Thymus (tissue), 11 donors: ENCODE data around the gene ATRN. TPM values are rescaled to one million over a fixed set of nuclear protein-coding genes. Genes with fewer than 3 reads are reported as not detected.
A peak's percentile ranks its signal among the peaks of the same experiment; 100 is the strongest.
"Not testable (repeated sequence)": the region's sequence is repeated elsewhere in the genome, so short reads cannot be mapped to it uniquely, and the experiment has no call there.

Experiments used
- DNase-seq, 9 donors: peaks; one replicate each; pipeline ENCODE4 v3.0.0-alpha.2; 2013; ENCODE audit warnings: low spot score in 9 of 9, low read depth in 6 of 9, missing footprints in 1 of 9
- H3K27ac ChIP-seq, 2 donors: one replicate each; pipeline ENCODE4 v1.5.1; 2013; ENCODE audit warnings: control low read depth in 1 of 2, low read depth in 1 of 2, low read length in 1 of 2, mild to moderate bottlenecking in 1 of 2, moderate library complexity in 1 of 2
- H3K27me3 ChIP-seq, 2 donors: one replicate each; pipeline ENCODE4 v1.5.1; 2013; ENCODE audit warnings: low read length in 1 of 2; ENCODE audit not compliant: control insufficient read depth in 2 of 2, insufficient read depth in 1 of 2
- H3K36me3 ChIP-seq, 2 donors: one replicate each; pipeline ENCODE4 v1.5.1; 2013; ENCODE audit warnings: low read length in 1 of 2, mild to moderate bottlenecking in 1 of 2, moderate library complexity in 1 of 2; ENCODE audit not compliant: control insufficient read depth in 2 of 2, insufficient read depth in 2 of 2
- H3K4me1 ChIP-seq, 2 donors: one replicate each; pipeline ENCODE4 v1.5.1; 2013; ENCODE audit warnings: low read length in 2 of 2; ENCODE audit not compliant: control insufficient read depth in 2 of 2, insufficient read depth in 2 of 2
- H3K4me3 ChIP-seq, 2 donors: one replicate each; pipeline ENCODE4 v1.5.1; 2013; ENCODE audit warnings: low read length in 2 of 2, control low read depth in 1 of 2, mild to moderate bottlenecking in 1 of 2
- H3K9me3 ChIP-seq, 2 donors: one replicate each; pipeline ENCODE4 v1.5.1; 2013; ENCODE audit warnings: low read length in 1 of 2, mild to moderate bottlenecking in 1 of 2; ENCODE audit not compliant: control insufficient read depth in 2 of 2, insufficient read depth in 1 of 2
- WGBS: extraction: QIAGEN DNeasy Blood & Tissue Kit; methylation state at CpG from one replicate; pipeline ENCODE4 v1.1.7; 2013; 5-methylcytosine and 5-hydroxymethylcytosine counted together
- polyA plus RNA-seq: library from polyadenylated mRNA; stranded (reverse); fragments of 200-250 nt; gene quantifications from one replicate; pipeline ENCODE4 v1.2.3, GENCODE V29; 2013
- total RNA-seq: library from RNA; stranded (reverse); fragments of 120-200 nt; gene quantifications from one replicate; pipeline ENCODE4 v1.2.4, GENCODE V29; 2013
- donor health status: healthy.

The ATRN gene
- total and polyA plus RNA-seq, 2 donors = 4.8 to 7.4 TPM

- Histone ChIP-seq H3K9me3 (peaks cover 0 to 3% of the 10 kb centered on the region in 2 donors), H3K36me3 (no peaks in the 10 kb centered on the region), H3K27ac (no peak overlapping the region), H3K4me1 (no peaks in the 10 kb centered on the region), H3K4me3 (no peak overlapping the region), H3K27me3 (no peaks in the 10 kb centered on the region)
- DNase-seq = no peak
- WGBS = 98% methylated on average over 5 of the region's 5 CpGs
These were observed 51.3 kb downstream of the ATRN start for GRCh38 chr20:3521852-3522740.

- H3K27me3 ChIP-seq, H3K9me3 ChIP-seq, H3K27ac ChIP-seq, H3K36me3 ChIP-seq, H3K4me3 ChIP-seq, DNase-seq, H3K4me1 ChIP-seq: not testable (repeated sequence)
- 94% methylated on average over 5 of the region's 5 CpGs for WGBS
These were observed 53.9 kb downstream of the ATRN start for GRCh38 chr20:3524696-3525095.

GRCh38 chr20:3532089-3532615 lies 61.3 kb downstream of the ATRN start:
- H3K27ac ChIP-seq = no peak overlapping the region
- WGBS = 96% methylated on average over 3 of the region's 3 CpGs

GRCh38 chr20:3537733-3538132 lies 66.9 kb downstream of the ATRN start:
- DNase-seq, H3K9me3 ChIP-seq, H3K4me3 ChIP-seq, H3K36me3 ChIP-seq, H3K27me3 ChIP-seq, H3K4me1 ChIP-seq, H3K27ac ChIP-seq: not testable (repeated sequence)
- 96% methylated on average over 1 of the region's 1 CpG for WGBS

More at GRCh38 chr20:3532089-3532615, 61.3 kb downstream of the ATRN start:
- Histone ChIP-seq H3K9me3 (no peaks in the 10 kb centered on the region), H3K27me3 (no peaks in the 10 kb centered on the region), H3K36me3 (no peaks in the 10 kb centered on the region), H3K4me1 (no peaks in the 10 kb centered on the region), H3K4me3 (no peak overlapping the region)
- no peak for DNase-seq

GRCh38 chr20:3539311-3540107 lies 68.7 kb downstream of the ATRN start:
- Histone ChIP-seq H3K27ac (no peak overlapping the region), H3K4me3 (no peak overlapping the region), H3K36me3 (no peaks in the 10 kb centered on the region), H3K9me3 (no peaks in the 10 kb centered on the region), H3K27me3 (no peaks in the 10 kb centered on the region), H3K4me1 (no peaks in the 10 kb centered on the region)
- peak in 1 of 9 donors; percentile 2 for DNase-seq
- WGBS = 91% methylated on average over 3 of the region's 3 CpGs

- Histone ChIP-seq H3K27ac (no peak overlapping the region), H3K4me3 (no peak overlapping the region), H3K27me3 (no peaks in the 10 kb centered on the region), H3K36me3 (no peaks in the 10 kb centered on the region), H3K9me3 (no peaks in the 10 kb centered on the region), H3K4me1 (no peaks in the 10 kb centered on the region)
- DNase-seq = no peak
- WGBS = 96% methylated on average over 5 of the region's 5 CpGs
These were observed 71.3 kb downstream of the ATRN start for GRCh38 chr20:3541887-3542721.

- DNase-seq = no peak
- WGBS = 97% methylated on average over 6 of the region's 6 CpGs
- Histone ChIP-seq H3K27me3 (no peaks in the 10 kb centered on the region), H3K27ac (no peak overlapping the region), H3K9me3 (no peaks in the 10 kb centered on the region), H3K4me1 (no peaks in the 10 kb centered on the region), H3K36me3 (no peaks in the 10 kb centered on the region), H3K4me3 (no peak overlapping the region)
These were observed 73.2 kb downstream of the ATRN start for GRCh38 chr20:3543901-3544507.

- Histone ChIP-seq H3K36me3 (no peaks in the 10 kb centered on the region), H3K27ac (no peak overlapping the region), H3K27me3 (no peaks in the 10 kb centered on the region), H3K4me1 (no peaks in the 10 kb centered on the region), H3K9me3 (no peaks in the 10 kb centered on the region), H3K4me3 (no peak overlapping the region)
- DNase-seq = no peak
- WGBS = 87% methylated on average over 1 of the region's 1 CpG
These were observed 74.6 kb downstream of the ATRN start for GRCh38 chr20:3545401-3545925.
